ENCODE data around the gene CCDC92. TPM values are rescaled to one million over a fixed set of nuclear protein-coding genes. Genes with fewer than 3 reads are reported as not detected.

The CCDC92 gene
- total and polyA plus RNA-seq, 2 experiments from 2014 or later = 16.9 to 60.2 TPM

DNA sequence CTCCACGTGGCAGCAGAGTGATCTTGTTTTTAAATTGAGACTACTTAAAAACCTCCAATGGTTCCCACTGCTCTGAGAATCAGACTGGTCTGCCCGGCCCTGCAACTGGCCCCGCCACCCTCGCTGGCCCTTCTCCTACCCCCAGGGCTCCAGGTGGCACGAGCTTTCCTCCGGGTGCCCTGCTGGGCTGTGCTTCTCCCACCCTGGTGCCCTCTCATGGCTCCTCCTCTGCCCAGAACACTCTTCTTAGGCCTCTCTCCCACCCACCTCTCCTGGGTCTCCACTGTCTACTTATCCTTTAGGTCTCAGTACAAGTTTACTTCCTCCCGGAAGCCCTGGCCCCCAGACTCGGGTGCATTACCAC is 26.5 kb downstream of the CCDC92 start:
- H3K4me2 ChIP-seq = no peak overlapping the region
- H3K36me3 ChIP-seq (replicated peaks; ENCODE audit: insufficient read depth, low read depth) = no peaks in the 10 kb centered on the region
- WGBS (ENCODE audit: low lambda C conversion rate, missing lambda C conversion rate) = 92% methylated on average over 8 of the region's 8 CpGs
- no peaks in the 10 kb centered on the region for H4K20me1 ChIP-seq (ENCODE audit: insufficient read depth, poor library complexity, severe bottlenecking)
- no peak for DNase-seq (ENCODE audit: low spot score)
- H3K9me2 ChIP-seq (replicated peaks; ENCODE audit: insufficient read depth) = no peaks in the 10 kb centered on the region
- no peaks in the 10 kb centered on the region for H3K27me3 ChIP-seq
- H3K79me2 ChIP-seq = peaks cover 7% of the 10 kb centered on the region
- no peak overlapping the region for H2AFZ ChIP-seq
- H3K4me3 ChIP-seq = no peak overlapping the region
- no peaks in the 10 kb centered on the region for H3K9me3 ChIP-seq (ENCODE audit: low read depth)
- no peaks in the 10 kb centered on the region for H3K4me1 ChIP-seq (ENCODE audit: insufficient read depth)
- TF ChIP-seq EZH2 (IDR thresholded peaks at IDR 0.05; ENCODE audit: borderline replicate concordance) (no peak), EZH2phosphoT487 (IDR thresholded peaks at IDR 0.05; ENCODE audit: low read depth, severe bottlenecking, unreplicated experiment) (no peak)
- TF ChIP-seq, protein P1, sequence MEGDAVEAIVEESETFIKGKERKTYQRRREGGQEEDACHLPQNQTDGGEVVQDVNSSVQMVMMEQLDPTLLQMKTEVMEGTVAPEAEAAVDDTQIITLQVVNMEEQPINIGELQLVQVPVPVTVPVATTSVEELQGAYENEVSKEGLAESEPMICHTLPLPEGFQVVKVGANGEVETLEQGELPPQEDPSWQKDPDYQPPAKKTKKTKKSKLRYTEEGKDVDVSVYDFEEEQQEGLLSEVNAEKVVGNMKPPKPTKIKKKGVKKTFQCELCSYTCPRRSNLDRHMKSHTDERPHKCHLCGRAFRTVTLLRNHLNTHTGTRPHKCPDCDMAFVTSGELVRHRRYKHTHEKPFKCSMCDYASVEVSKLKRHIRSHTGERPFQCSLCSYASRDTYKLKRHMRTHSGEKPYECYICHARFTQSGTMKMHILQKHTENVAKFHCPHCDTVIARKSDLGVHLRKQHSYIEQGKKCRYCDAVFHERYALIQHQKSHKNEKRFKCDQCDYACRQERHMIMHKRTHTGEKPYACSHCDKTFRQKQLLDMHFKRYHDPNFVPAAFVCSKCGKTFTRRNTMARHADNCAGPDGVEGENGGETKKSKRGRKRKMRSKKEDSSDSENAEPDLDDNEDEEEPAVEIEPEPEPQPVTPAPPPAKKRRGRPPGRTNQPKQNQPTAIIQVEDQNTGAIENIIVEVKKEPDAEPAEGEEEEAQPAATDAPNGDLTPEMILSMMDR (IDR thresholded peaks at IDR 0.05; ENCODE audit: poor library complexity) = no peak
- H3K27ac ChIP-seq = no peak overlapping the region

DNA sequence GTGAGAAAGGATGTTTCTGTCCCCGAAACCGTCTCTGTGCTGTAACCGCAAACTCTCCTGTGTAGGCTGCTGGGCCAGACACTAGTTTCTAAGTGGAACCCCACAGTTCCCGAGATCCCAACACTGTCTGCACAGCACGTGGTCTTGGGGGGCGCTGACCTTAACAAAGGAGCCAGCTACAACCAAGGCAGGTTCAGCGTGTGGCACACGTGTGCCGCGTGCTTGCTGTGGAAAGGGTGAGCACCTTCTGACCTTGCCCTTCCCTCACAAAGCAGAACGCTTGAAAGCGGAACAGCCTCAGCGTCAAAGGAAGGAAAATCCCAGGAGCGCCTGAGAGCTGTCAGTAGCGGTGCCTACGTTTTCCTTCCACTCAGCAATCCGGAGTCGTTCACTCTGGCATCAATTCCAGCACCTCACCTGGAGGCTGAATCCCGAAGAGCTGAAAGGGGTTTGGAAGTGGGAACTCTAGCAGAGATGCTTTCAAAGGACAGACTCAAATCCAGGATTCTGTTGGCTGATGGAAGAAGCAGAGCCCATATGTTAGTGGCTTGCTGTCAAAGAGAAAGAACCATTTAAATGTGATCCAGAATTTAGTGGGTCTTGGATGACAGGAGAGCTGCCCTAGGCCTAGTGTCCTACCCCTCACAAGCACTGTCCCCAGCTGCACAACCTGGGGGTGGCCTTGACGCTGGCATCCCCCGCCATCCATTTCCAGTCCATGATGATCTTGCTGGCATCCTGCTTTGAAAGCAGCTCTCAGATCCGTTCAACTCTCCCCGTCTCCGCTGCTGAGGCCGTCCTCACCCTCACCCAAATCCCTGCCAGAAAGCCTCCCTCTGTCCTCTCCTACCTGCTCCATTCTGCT is 27.1 kb downstream of the CCDC92 start:
- H3K79me2 ChIP-seq = peaks cover 4% of the 10 kb centered on the region
- no peaks in the 10 kb centered on the region for H3K4me1 ChIP-seq (ENCODE audit: insufficient read depth)
- no peak overlapping the region for H3K4me2 ChIP-seq
- TF ChIP-seq EZH2 (IDR thresholded peaks at IDR 0.05; ENCODE audit: borderline replicate concordance) = no peak
- TF ChIP-seq, protein P1 (IDR thresholded peaks at IDR 0.05; ENCODE audit: poor library complexity) = no peak
- no peak for TF ChIP-seq EZH2phosphoT487 (IDR thresholded peaks at IDR 0.05; ENCODE audit: low read depth, severe bottlenecking, unreplicated experiment)
- 95% methylated on average over 25 of the region's 25 CpGs for WGBS (ENCODE audit: low lambda C conversion rate, missing lambda C conversion rate)
- no peaks in the 10 kb centered on the region for H3K9me3 ChIP-seq (ENCODE audit: low read depth)
- no peaks in the 10 kb centered on the region for H3K9me2 ChIP-seq (replicated peaks; ENCODE audit: insufficient read depth)
- DNase-seq (ENCODE audit: low spot score) = no peak
- H3K36me3 ChIP-seq (replicated peaks; ENCODE audit: insufficient read depth, low read depth) = no peaks in the 10 kb centered on the region
- H2AFZ ChIP-seq = no peak overlapping the region
- H4K20me1 ChIP-seq (ENCODE audit: insufficient read depth, poor library complexity, severe bottlenecking) = no peaks in the 10 kb centered on the region
- no peak overlapping the region for H3K27ac ChIP-seq
- no peak overlapping the region for H3K4me3 ChIP-seq
- no peaks in the 10 kb centered on the region for H3K27me3 ChIP-seq

DNA sequence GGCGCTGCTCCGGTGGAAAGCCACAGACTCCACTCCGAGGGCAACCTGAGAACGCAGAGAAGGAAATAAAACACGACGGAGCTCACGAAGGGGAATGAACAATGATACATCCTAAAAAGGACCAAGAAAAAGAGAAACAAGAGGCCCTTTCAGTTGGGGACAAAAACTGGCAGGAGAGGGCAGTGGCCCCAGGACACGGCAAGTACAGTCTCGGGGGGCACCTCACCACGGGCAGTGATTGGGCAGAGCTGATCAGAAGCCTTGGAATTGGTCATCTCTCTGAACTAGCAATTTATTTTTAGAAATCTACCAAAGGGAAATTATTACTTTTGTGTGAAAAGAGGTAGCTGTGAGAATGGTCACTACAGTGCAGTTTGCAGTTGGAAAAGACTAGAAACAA is 27.9 kb downstream of the CCDC92 start:
- DNase-seq (ENCODE audit: low spot score) = no peak
- no peaks in the 10 kb centered on the region for H3K9me2 ChIP-seq (replicated peaks; ENCODE audit: insufficient read depth)

More for the DNA sequence above, 27.9 kb downstream of the CCDC92 start:
- H3K4me2 ChIP-seq = no peak overlapping the region
- no peaks in the 10 kb centered on the region for H3K27me3 ChIP-seq
- no peak overlapping the region for H3K4me3 ChIP-seq
- no peak overlapping the region for H3K27ac ChIP-seq
- WGBS (ENCODE audit: low lambda C conversion rate, missing lambda C conversion rate) = 95% methylated on average over 10 of the region's 10 CpGs
- H3K4me1 ChIP-seq (ENCODE audit: insufficient read depth) = no peaks in the 10 kb centered on the region
- no peaks in the 10 kb centered on the region for H4K20me1 ChIP-seq (ENCODE audit: insufficient read depth, poor library complexity, severe bottlenecking)
- H3K9me3 ChIP-seq (ENCODE audit: low read depth) = no peaks in the 10 kb centered on the region
- no peak overlapping the region for H2AFZ ChIP-seq
- TF ChIP-seq, protein P1 (IDR thresholded peaks at IDR 0.05; ENCODE audit: poor library complexity) = no peak
- TF ChIP-seq EZH2phosphoT487 (IDR thresholded peaks at IDR 0.05; ENCODE audit: low read depth, severe bottlenecking, unreplicated experiment) (no peak), EZH2 (IDR thresholded peaks at IDR 0.05; ENCODE audit: borderline replicate concordance) (no peak)
- H3K36me3 ChIP-seq (replicated peaks; ENCODE audit: insufficient read depth, low read depth) = no peaks in the 10 kb centered on the region
- H3K79me2 ChIP-seq = no peaks in the 10 kb centered on the region

All from hepatocyte (in vitro differentiated cells).